ENCODE results near the gene KIF12.
A peak's percentile ranks its signal among the peaks of the same experiment; 100 is the strongest.
"Not testable (repeated sequence)": the region's sequence is repeated elsewhere in the genome, so short reads cannot be mapped to it uniquely, and the experiment has no call there.

The KIF12 gene

GRCh38 chr9:114084282-114085073 lies 14.6 kb downstream of the KIF12 start:
- H3K4me3 ChIP-seq (ENCODE audit: low read depth, low read length): no peak overlapping the region
- H3K4ac ChIP-seq (ENCODE audit: low read depth, low read length): no peak overlapping the region
- no peaks in the 10 kb centered on the region for H3K79me1 ChIP-seq (ENCODE audit: low read length)
- no peak overlapping the region for H3K9ac ChIP-seq (ENCODE audit: low read length)
- H3K4me1 ChIP-seq (ENCODE audit: control insufficient read depth in 1 of 2, insufficient read depth in 2 of 2, low read length in 2 of 2): no peaks in the 10 kb centered on the region
- no peak overlapping the region for H3K4me2 ChIP-seq (ENCODE audit: low read length)
- no peak overlapping the region for H2BK12ac ChIP-seq (ENCODE audit: low read length)
- H3K27me3 ChIP-seq (ENCODE audit: insufficient read depth, low read length): no peaks in the 10 kb centered on the region
- no peak overlapping the region for H3K18ac ChIP-seq (ENCODE audit: low read length)
- WGBS (ENCODE audit: extremely low coverage, insufficient coverage, insufficient read length): no CpG with 5 or more reads among the region's 11 CpGs
- H2BK5ac ChIP-seq (ENCODE audit: low read depth, low read length, poor library complexity): no peak overlapping the region
- no peak overlapping the region for H4K12ac ChIP-seq (ENCODE audit: low read depth, low read length)
- H2AFZ ChIP-seq (ENCODE audit: insufficient read depth, low read length, poor library complexity): no peak overlapping the region
- no peak overlapping the region for H3K14ac ChIP-seq (ENCODE audit: low read length)
- H3K79me2 ChIP-seq (ENCODE audit: control insufficient read depth, insufficient read depth, low read length, poor library complexity): no peaks in the 10 kb centered on the region
- no peak overlapping the region for H4K91ac ChIP-seq (ENCODE audit: low read depth, low read length)
- H2BK120ac ChIP-seq (ENCODE audit: insufficient read depth, low read length, poor library complexity): no peak overlapping the region
- H3K36me3 ChIP-seq (ENCODE audit: control insufficient read depth in 1 of 2, insufficient read depth in 2 of 2, low read length in 2 of 2): no peaks in the 10 kb centered on the region
- no peak overlapping the region for H3K23ac ChIP-seq (ENCODE audit: low read length)
- H4K8ac ChIP-seq (ENCODE audit: low read depth, low read length): no peak overlapping the region
- H3K27ac ChIP-seq (ENCODE audit: low read depth, low read length): no peak overlapping the region
- no peaks in the 10 kb centered on the region for H3K9me3 ChIP-seq (ENCODE audit: insufficient read depth, low read depth, low read length)
- DNase-seq: no peak
- H2AK5ac ChIP-seq (ENCODE audit: low read length): no peak overlapping the region

- Histone ChIP-seq H4K8ac (ENCODE audit: low read depth, low read length) (no peak overlapping the region), H3K27ac (ENCODE audit: low read depth, low read length) (no peak overlapping the region), H2BK120ac (ENCODE audit: insufficient read depth, low read length, poor library complexity) (no peak overlapping the region), H3K4me3 (ENCODE audit: low read depth, low read length) (no peak overlapping the region), H3K23ac (ENCODE audit: low read length) (no peak overlapping the region), H3K18ac (ENCODE audit: low read length) (no peak overlapping the region), H3K4me2 (ENCODE audit: low read length) (no peak overlapping the region), H3K27me3 (ENCODE audit: insufficient read depth, low read length) (no peaks in the 10 kb centered on the region), H2BK12ac (ENCODE audit: low read length) (no peak overlapping the region), H3K79me1 (ENCODE audit: low read length) (no peaks in the 10 kb centered on the region), H2AFZ (ENCODE audit: insufficient read depth, low read length, poor library complexity) (no peak overlapping the region), H3K4ac (ENCODE audit: low read depth, low read length) (no peak overlapping the region), H2AK5ac (ENCODE audit: low read length) (no peak overlapping the region), H3K79me2 (ENCODE audit: control insufficient read depth, insufficient read depth, low read length, poor library complexity) (no peaks in the 10 kb centered on the region), H4K91ac (ENCODE audit: low read depth, low read length) (no peak overlapping the region), H2BK5ac (ENCODE audit: low read depth, low read length, poor library complexity) (no peak overlapping the region), H3K14ac (ENCODE audit: low read length) (no peak overlapping the region), H3K9me3 (ENCODE audit: insufficient read depth, low read depth, low read length) (no peaks in the 10 kb centered on the region), H3K36me3 (ENCODE audit: control insufficient read depth in 1 of 2, insufficient read depth in 2 of 2, low read length in 2 of 2) (no peaks in the 10 kb centered on the region), H3K9ac (ENCODE audit: low read length) (no peak overlapping the region), H4K12ac (ENCODE audit: low read depth, low read length) (no peak overlapping the region), H3K4me1 (ENCODE audit: control insufficient read depth in 1 of 2, insufficient read depth in 2 of 2, low read length in 2 of 2) (no peaks in the 10 kb centered on the region)
- no CpG with 5 or more reads among the region's 6 CpGs for WGBS (ENCODE audit: extremely low coverage, insufficient coverage, insufficient read length)
- DNase-seq: no peak
These were observed 15.4 kb downstream of the KIF12 start for GRCh38 chr9:114083666-114084065.

GRCh38 chr9:114082763-114083412 lies 16.2 kb downstream of the KIF12 start:
- H3K14ac ChIP-seq (ENCODE audit: low read length); H3K9me3 ChIP-seq (ENCODE audit: insufficient read depth, low read depth, low read length); H4K12ac ChIP-seq (ENCODE audit: low read depth, low read length); H3K4me1 ChIP-seq (ENCODE audit: control insufficient read depth in 1 of 2, insufficient read depth in 2 of 2, low read length in 2 of 2); H2BK120ac ChIP-seq (ENCODE audit: insufficient read depth, low read length, poor library complexity); H4K91ac ChIP-seq (ENCODE audit: low read depth, low read length); H2AK5ac ChIP-seq (ENCODE audit: low read length); H4K8ac ChIP-seq (ENCODE audit: low read depth, low read length); H3K9ac ChIP-seq (ENCODE audit: low read length); H3K27ac ChIP-seq (ENCODE audit: low read depth, low read length); H3K4me3 ChIP-seq (ENCODE audit: low read depth, low read length); H2AFZ ChIP-seq (ENCODE audit: insufficient read depth, low read length, poor library complexity); H3K27me3 ChIP-seq (ENCODE audit: insufficient read depth, low read length); H3K36me3 ChIP-seq (ENCODE audit: control insufficient read depth in 1 of 2, insufficient read depth in 2 of 2, low read length in 2 of 2); H2BK5ac ChIP-seq (ENCODE audit: low read depth, low read length, poor library complexity); H3K4me2 ChIP-seq (ENCODE audit: low read length); H2BK12ac ChIP-seq (ENCODE audit: low read length); H3K79me2 ChIP-seq (ENCODE audit: control insufficient read depth, insufficient read depth, low read length, poor library complexity); H3K4ac ChIP-seq (ENCODE audit: low read depth, low read length); H3K18ac ChIP-seq (ENCODE audit: low read length); H3K23ac ChIP-seq (ENCODE audit: low read length); DNase-seq; H3K79me1 ChIP-seq (ENCODE audit: low read length): not testable (repeated sequence)
- no CpG with 5 or more reads among the region's 13 CpGs for WGBS (ENCODE audit: extremely low coverage, insufficient coverage, insufficient read length)

- H3K27ac ChIP-seq (ENCODE audit: low read depth, low read length): no peak overlapping the region
- no peak overlapping the region for H3K14ac ChIP-seq (ENCODE audit: low read length)
- no peak overlapping the region for H2AFZ ChIP-seq (ENCODE audit: insufficient read depth, low read length, poor library complexity)
- H3K9ac ChIP-seq (ENCODE audit: low read length): no peak overlapping the region
- H2BK120ac ChIP-seq (ENCODE audit: insufficient read depth, low read length, poor library complexity): no peak overlapping the region
- no peak overlapping the region for H3K4me3 ChIP-seq (ENCODE audit: low read depth, low read length)
- peak; percentile 89 to 99 for DNase-seq
- no peaks in the 10 kb centered on the region for H3K36me3 ChIP-seq (ENCODE audit: control insufficient read depth in 1 of 2, insufficient read depth in 2 of 2, low read length in 2 of 2)
- no peak overlapping the region for H3K18ac ChIP-seq (ENCODE audit: low read length)
- no peaks in the 10 kb centered on the region for H3K27me3 ChIP-seq (ENCODE audit: insufficient read depth, low read length)
- no CpG with 5 or more reads among the region's 10 CpGs for WGBS (ENCODE audit: extremely low coverage, insufficient coverage, insufficient read length)
- no peak overlapping the region for H4K91ac ChIP-seq (ENCODE audit: low read depth, low read length)
- H2BK12ac ChIP-seq (ENCODE audit: low read length): no peak overlapping the region
- no peaks in the 10 kb centered on the region for H3K4me1 ChIP-seq (ENCODE audit: control insufficient read depth in 1 of 2, insufficient read depth in 2 of 2, low read length in 2 of 2)
- no peaks in the 10 kb centered on the region for H3K79me2 ChIP-seq (ENCODE audit: control insufficient read depth, insufficient read depth, low read length, poor library complexity)
- no peak overlapping the region for H2BK5ac ChIP-seq (ENCODE audit: low read depth, low read length, poor library complexity)
- no peak overlapping the region for H3K23ac ChIP-seq (ENCODE audit: low read length)
- no peak overlapping the region for H4K8ac ChIP-seq (ENCODE audit: low read depth, low read length)
- no peak overlapping the region for H2AK5ac ChIP-seq (ENCODE audit: low read length)
- no peak overlapping the region for H3K4ac ChIP-seq (ENCODE audit: low read depth, low read length)
- no peak overlapping the region for H4K12ac ChIP-seq (ENCODE audit: low read depth, low read length)
- H3K79me1 ChIP-seq (ENCODE audit: low read length): no peaks in the 10 kb centered on the region
- H3K4me2 ChIP-seq (ENCODE audit: low read length): no peak overlapping the region
- peaks cover 1% of the 10 kb centered on the region for H3K9me3 ChIP-seq (ENCODE audit: insufficient read depth, low read depth, low read length)
These were observed 16.9 kb downstream of the KIF12 start for GRCh38 chr9:114082017-114082762.
